Stomach (tissue), 9 donors: ENCODE data around the gene CR1L. TPM values are rescaled to one million over a fixed set of nuclear protein-coding genes. Genes with fewer than 3 reads are reported as not detected.
"Not testable (repeated sequence)": the region's sequence is repeated elsewhere in the genome, so short reads cannot be mapped to it uniquely, and the experiment has no call there.

Experiments used
- DNase-seq, 2 donors: peaks; one replicate each; pipeline versions ENCODE4 v3.0.0 to v3.0.0-alpha.2; 2013 to 2019
- H3K27ac ChIP-seq, 5 donors: fragments of 200-600 bp in 4 of 5; sonication (generic) in 4 of 5; one replicate each; pipeline ENCODE4 v1.5.1; 2013 to 2019; ENCODE audit warnings: mild to moderate bottlenecking in 1 of 5, moderate library complexity in 1 of 5
- H3K27me3 ChIP-seq, 3 donors: fragments of 200-600 bp; sonication (generic); one replicate each; pipeline ENCODE4 v1.5.1; 2017 to 2019; ENCODE audit warnings: mixed run types in 1 of 3
- H3K36me3 ChIP-seq, 4 donors: fragments of 200-600 bp; sonication (generic); 1 replicate in 3 of 4; 2 replicates in 1 of 4; pipeline ENCODE4 v1.5.1; 2016 to 2019
- H3K4me1 ChIP-seq, 4 donors: fragments of 200-600 bp; sonication (generic); one replicate each; pipeline ENCODE4 v1.5.1; 2016 to 2019
- H3K4me3 ChIP-seq, 4 donors: fragments of 200-600 bp; sonication (generic) in 3 of 4; one replicate each; pipeline ENCODE4 v1.5.1; 2016 to 2019; ENCODE audit warnings: mild to moderate bottlenecking in 1 of 4
- H3K9me3 ChIP-seq, 4 donors: fragments of 200-600 bp; sonication (generic); one replicate each; pipeline ENCODE4 v1.5.1; 2016 to 2019
- EP300 ChIP-seq: sonication (generic); formaldehyde crosslinking; IDR thresholded peaks from one replicate; pipeline ENCODE4 v1.6.1; 2017; ENCODE audit warnings: antibody characterized with exemption
- POLR2A ChIP-seq, 4 donors: fragments of 450-650 bp; IDR thresholded peaks; one replicate each; pipeline ENCODE4 v1.6.1; 2016; ENCODE audit warnings: antibody characterized with exemption in 4 of 4, control low read depth in 2 of 4, mild to moderate bottlenecking in 1 of 4, moderate library complexity in 1 of 4
- POLR2AphosphoS5 ChIP-seq, 3 donors: sonication (generic); formaldehyde crosslinking; IDR thresholded peaks; one replicate each; pipeline ENCODE4 v1.6.1; 2016; ENCODE audit warnings: antibody characterized with exemption in 3 of 3
- WGBS, 5 donors: extraction: QIAGEN DNeasy Blood & Tissue Kit in 3 of 5; methylation state at CpG; one replicate each; pipeline versions ENCODE4 v1.1.5 to v1.1.7; 2013 to 2018; 5-methylcytosine and 5-hydroxymethylcytosine counted together
- intact Hi-C: fragments of 100-400 bp; cut with DNase I; formaldehyde crosslinking; loops from one replicate; pipeline ENCODE4 v1.15.1; 2023; ENCODE audit warnings: low total_unique reads
- polyA plus RNA-seq, 3 donors: library from polyadenylated mRNA; stranded (reverse); fragments of 200-250 nt; gene quantifications; one replicate each; pipeline ENCODE4 v1.2.3, GENCODE V29; 2013
- total RNA-seq, 5 donors: library from RNA; depleted of rRNA; stranded (reverse); fragments of >200 nt; gene quantifications; one replicate each; pipeline versions ENCODE4 v1.1.0 to v1.2.3, GENCODE V29; 2014 to 2016
- TF ChIP-seq, protein P1 (sequence below), 7 experiments: fragments of 450-650 bp in 4 of 7; fragments of 200-600 bp in 3 of 7; sonication (generic) in 3 of 7; IDR thresholded peaks; one replicate each; pipeline ENCODE4 v1.5.1; 2016 to 2019; ENCODE audit warnings: antibody characterized with exemption in 7 of 7, control low read depth in 2 of 7, mild to moderate bottlenecking in 1 of 7
- donor health status: healthy with polysubstance abuse.
- donor health status: Bipolar disorder and iron deficiency.
- donor health status: healthy.

The CR1L gene
- total and polyA plus RNA-seq, 8 donors: 1.7 TPM; not detected in 7

DNA sequence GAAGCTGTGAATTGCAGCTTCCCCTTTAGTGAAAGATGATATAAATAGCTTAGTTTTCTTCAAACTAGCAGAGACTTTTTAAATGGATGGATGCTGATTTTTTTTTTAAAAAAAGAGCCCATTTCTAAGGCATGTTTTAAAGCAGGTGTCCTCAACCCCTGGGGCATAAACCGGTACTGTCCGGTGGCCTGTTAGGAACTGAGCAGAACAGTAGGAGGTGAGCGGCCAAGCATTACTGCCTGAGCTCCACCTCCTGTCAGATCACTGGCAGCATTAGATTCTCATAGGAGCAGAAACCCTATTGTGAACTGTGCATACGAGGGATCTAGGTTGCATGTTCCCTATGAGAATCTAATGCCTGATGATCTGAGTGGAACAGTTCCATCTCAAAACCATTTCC is 31.2 kb downstream of the CR1L start:
- no peak for DNase-seq
- TF ChIP-seq EP300: no peak
- TF ChIP-seq, protein P1, sequence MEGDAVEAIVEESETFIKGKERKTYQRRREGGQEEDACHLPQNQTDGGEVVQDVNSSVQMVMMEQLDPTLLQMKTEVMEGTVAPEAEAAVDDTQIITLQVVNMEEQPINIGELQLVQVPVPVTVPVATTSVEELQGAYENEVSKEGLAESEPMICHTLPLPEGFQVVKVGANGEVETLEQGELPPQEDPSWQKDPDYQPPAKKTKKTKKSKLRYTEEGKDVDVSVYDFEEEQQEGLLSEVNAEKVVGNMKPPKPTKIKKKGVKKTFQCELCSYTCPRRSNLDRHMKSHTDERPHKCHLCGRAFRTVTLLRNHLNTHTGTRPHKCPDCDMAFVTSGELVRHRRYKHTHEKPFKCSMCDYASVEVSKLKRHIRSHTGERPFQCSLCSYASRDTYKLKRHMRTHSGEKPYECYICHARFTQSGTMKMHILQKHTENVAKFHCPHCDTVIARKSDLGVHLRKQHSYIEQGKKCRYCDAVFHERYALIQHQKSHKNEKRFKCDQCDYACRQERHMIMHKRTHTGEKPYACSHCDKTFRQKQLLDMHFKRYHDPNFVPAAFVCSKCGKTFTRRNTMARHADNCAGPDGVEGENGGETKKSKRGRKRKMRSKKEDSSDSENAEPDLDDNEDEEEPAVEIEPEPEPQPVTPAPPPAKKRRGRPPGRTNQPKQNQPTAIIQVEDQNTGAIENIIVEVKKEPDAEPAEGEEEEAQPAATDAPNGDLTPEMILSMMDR (IDR thresholded peaks at IDR 0.05): no peak
- no peak for TF ChIP-seq POLR2AphosphoS5 (IDR thresholded peaks at IDR 0.05)
- no peak for TF ChIP-seq POLR2A (IDR thresholded peaks at IDR 0.05)
- Histone ChIP-seq H3K4me3 (no peak overlapping the region), H3K4me1 (no peaks in the 10 kb centered on the region), H3K9me3 (no peaks in the 10 kb centered on the region), H3K27me3 (peaks cover 0 to 6% (median 0%) of the 10 kb centered on the region in 3 donors), H3K27ac (no peak overlapping the region), H3K36me3 (no peaks in the 10 kb centered on the region)
- intact Hi-C loops: no loop called here
- 79 to 90% (median 85%) methylated on average over 4 of the region's 4 CpGs for WGBS, 5 donors

GRCh38 chr1:207680590-207681388 is 35.9 kb downstream of the CR1L start:
- H3K27me3 ChIP-seq, H3K4me1 ChIP-seq, H3K4me3 ChIP-seq, H3K36me3 ChIP-seq, H3K27ac ChIP-seq, H3K9me3 ChIP-seq, intact Hi-C loops, DNase-seq: not testable (repeated sequence)
- WGBS, 5 donors: 58 to 69% (median 64%) methylated on average over 6 of the region's 6 CpGs

- H3K27me3 ChIP-seq, H3K36me3 ChIP-seq, H3K4me1 ChIP-seq, DNase-seq, H3K4me3 ChIP-seq, H3K9me3 ChIP-seq, intact Hi-C loops, H3K27ac ChIP-seq: not testable (repeated sequence)
- 83 to 88% (median 88%) methylated on average over 6 of the region's 6 CpGs for WGBS, 5 donors
Measured at GRCh38 chr1:207682872-207683434, 38.0 kb downstream of the CR1L start.

DNA sequence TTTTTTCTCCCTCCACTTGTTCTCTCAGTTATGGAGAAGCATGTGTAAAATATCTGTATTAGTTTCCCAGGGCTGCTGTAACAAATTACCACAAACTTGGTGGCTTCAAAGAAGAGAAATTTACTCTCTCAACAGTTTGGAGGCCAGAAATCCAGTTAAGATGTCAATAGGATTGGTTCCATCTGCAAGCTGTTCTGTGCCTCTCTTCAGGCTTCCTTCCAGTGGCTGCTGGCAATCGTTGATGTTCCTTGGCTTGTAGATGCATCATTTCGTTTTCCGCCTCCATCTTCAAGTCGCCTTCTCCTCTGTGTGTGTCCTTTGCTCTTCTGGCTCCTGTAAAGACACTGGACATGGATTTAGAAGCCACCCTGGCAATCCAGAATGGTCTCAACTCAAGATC is 45.6 kb downstream of the CR1L start:
- WGBS, 5 donors: 78 to 91% (median 89%) methylated on average over 4 of the region's 4 CpGs
- H3K27me3 ChIP-seq, intact Hi-C loops, H3K27ac ChIP-seq, H3K36me3 ChIP-seq, H3K9me3 ChIP-seq, DNase-seq, H3K4me1 ChIP-seq, H3K4me3 ChIP-seq: not testable (repeated sequence)

DNA sequence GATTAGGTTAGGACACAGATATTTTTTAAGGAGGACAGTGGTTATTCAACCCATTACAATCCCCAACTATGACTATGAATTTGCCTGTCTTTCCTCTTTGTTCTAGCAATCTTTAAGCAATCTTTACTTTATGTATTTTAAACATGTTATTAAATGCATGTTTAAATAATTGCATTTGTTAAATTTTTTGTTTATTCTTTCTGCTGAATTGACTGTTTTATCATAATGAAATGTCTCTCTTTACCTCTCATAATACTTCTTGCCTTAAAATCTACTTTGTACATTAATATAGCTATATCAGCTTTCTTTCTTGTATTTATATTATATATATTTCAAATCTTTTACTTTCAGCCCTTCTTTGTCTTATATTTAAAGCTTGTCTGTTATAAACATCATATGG is 46.1 kb downstream of the CR1L start:
- DNase-seq: no peak
- Histone ChIP-seq H3K27me3 (no peaks in the 10 kb centered on the region), H3K36me3 (no peaks in the 10 kb centered on the region), H3K27ac (no peak overlapping the region), H3K4me3 (no peak overlapping the region), H3K9me3 (no peaks in the 10 kb centered on the region), H3K4me1 (no peaks in the 10 kb centered on the region)
- intact Hi-C loops: no loop called here
- TF ChIP-seq POLR2A (IDR thresholded peaks at IDR 0.05): no peak
- TF ChIP-seq EP300: no peak
- no peak for TF ChIP-seq POLR2AphosphoS5 (IDR thresholded peaks at IDR 0.05)
- TF ChIP-seq, protein P1 (IDR thresholded peaks at IDR 0.05): no peak

- WGBS, 5 donors: 79 to 82% (median 81%) methylated on average over 11 of the region's 11 CpGs
- no peak for TF ChIP-seq POLR2A (IDR thresholded peaks at IDR 0.05)
- TF ChIP-seq, protein P1 (IDR thresholded peaks at IDR 0.05): no peak
- TF ChIP-seq EP300: no peak
- no peak for TF ChIP-seq POLR2AphosphoS5 (IDR thresholded peaks at IDR 0.05)
- Histone ChIP-seq H3K36me3 (no peaks in the 10 kb centered on the region), H3K9me3 (no peaks in the 10 kb centered on the region), H3K27me3 (no peaks in the 10 kb centered on the region), H3K27ac (no peak overlapping the region), H3K4me3 (no peak overlapping the region), H3K4me1 (no peaks in the 10 kb centered on the region)
- DNase-seq: no peak
- intact Hi-C loops: no loop called here
Measured at GRCh38 chr1:207691841-207692240, 46.9 kb downstream of the CR1L start.

GRCh38 chr1:207692291-207692690 is 47.4 kb downstream of the CR1L start:
- H3K27ac ChIP-seq, H3K9me3 ChIP-seq, H3K4me3 ChIP-seq, intact Hi-C loops, H3K4me1 ChIP-seq, H3K27me3 ChIP-seq, DNase-seq, H3K36me3 ChIP-seq: not testable (repeated sequence)
- WGBS, 5 donors: 77 to 87% (median 83%) methylated on average over 7 of the region's 7 CpGs
